Stimulated activated naive CD4-positive, alpha-beta T cell treated with Interleukin-2 at 50 U/mL for 16 hours (primary cell): ENCODE results near the gene SLC12A7.

Experiments used
- DNase-seq: peaks from one replicate; lab custom pipeline; 2025; lab: John Stamatoyannopoulos, UW

Gene SLC12A7

GRCh38 chr5:1125030-1125357 is 13.1 kb upstream of the SLC12A7 start:
- no peak for DNase-seq

- DNase-seq, result no peak
Measured at GRCh38 chr5:1124205-1125029, 12.6 kb upstream of the SLC12A7 start.

GRCh38 chr5:1123418-1124147 is 11.7 kb upstream of the SLC12A7 start:
- DNase-seq, result no peak

GRCh38 chr5:1122511-1123294 is 10.8 kb upstream of the SLC12A7 start:
- DNase-seq, result no peak

GRCh38 chr5:1121891-1122290 is 10.0 kb upstream of the SLC12A7 start:
- DNase-seq, result no peak

- no peak for DNase-seq
Measured at GRCh38 chr5:1121044-1121443, 9.2 kb upstream of the SLC12A7 start.

GRCh38 chr5:1120236-1120999 is 8.6 kb upstream of the SLC12A7 start:
- no peak for DNase-seq

- DNase-seq, result no peak
Measured at GRCh38 chr5:1119312-1119831, 7.5 kb upstream of the SLC12A7 start.

- no peak for DNase-seq
Measured at GRCh38 chr5:1118738-1119137, 6.9 kb upstream of the SLC12A7 start.

- no peak for DNase-seq
Measured at GRCh38 chr5:1118231-1118698, 6.4 kb upstream of the SLC12A7 start.

GRCh38 chr5:1116977-1117376 is 5.1 kb upstream of the SLC12A7 start:
- no peak for DNase-seq

GRCh38 chr5:1116109-1116740 is 4.4 kb upstream of the SLC12A7 start:
- no peak for DNase-seq

GRCh38 chr5:1115123-1115815 is 3.4 kb upstream of the SLC12A7 start:
- no peak for DNase-seq

GRCh38 chr5:1113805-1114586 is 2.1 kb upstream of the SLC12A7 start:
- no peak for DNase-seq

GRCh38 chr5:1113332-1113690 is 1.4 kb upstream of the SLC12A7 start:
- DNase-seq, result no peak

- no peak for DNase-seq
Measured at GRCh38 chr5:1112596-1113331, 901 bp upstream of the SLC12A7 start.

- no peak for DNase-seq
Measured at GRCh38 chr5:1111241-1111726, 579 bp downstream of the SLC12A7 start.

GRCh38 chr5:1110307-1111240 is 1.3 kb downstream of the SLC12A7 start:
- DNase-seq, result no peak
